ENCODE measurements around the gene KCNJ1.

Gene KCNJ1

GRCh38 chr11:128877726-128878125 is 10.6 kb upstream of the KCNJ1 start:
- POLR2A ChIA-PET: no interaction called here
- CTCF ChIA-PET: interaction anchor here (5.0 kb wide), 1 partner anchor 78 kb away, joined by 30 read pairs; no protein-coding TSS in a partner anchor
- DNase-seq (ENCODE audit: extremely low spot score): no peak
- TF ChIP-seq CTCF (IDR thresholded peaks at IDR 0.05; ENCODE audit: control extremely low read depth, extremely low read depth, low read depth, missing control alignments): no peak

GRCh38 chr11:128876133-128876650 is 9.1 kb upstream of the KCNJ1 start:
- DNase-seq (ENCODE audit: extremely low spot score): no peak
- ChIA-PET CTCF (interaction anchor here (2.2 kb wide), 1 partner anchor 81 kb away, joined by 8 read pairs; no protein-coding TSS in a partner anchor), POLR2A (no interaction called here)
- TF ChIP-seq CTCF (IDR thresholded peaks at IDR 0.05; ENCODE audit: control extremely low read depth, extremely low read depth, low read depth, missing control alignments): no peak

- no peak for TF ChIP-seq CTCF (IDR thresholded peaks at IDR 0.05; ENCODE audit: control extremely low read depth, extremely low read depth, low read depth, missing control alignments)
- POLR2A ChIA-PET: no interaction called here
- no peak for DNase-seq (ENCODE audit: extremely low spot score)
- CTCF ChIA-PET: interaction anchor here (1.2 to 2.2 kb wide), 6 partner anchors 9 to 82 kb away, joined by 3 to 8 read pairs (median 4); no protein-coding TSS in a partner anchor
Observed at GRCh38 chr11:128874427-128874826, 7.3 kb upstream of the KCNJ1 start.

GRCh38 chr11:128872594-128872993 is 5.5 kb upstream of the KCNJ1 start:
- POLR2A ChIA-PET: no interaction called here
- no peak for TF ChIP-seq CTCF (IDR thresholded peaks at IDR 0.05; ENCODE audit: control extremely low read depth, extremely low read depth, low read depth, missing control alignments)
- no peak for DNase-seq (ENCODE audit: extremely low spot score)
- CTCF ChIA-PET: interaction anchor here (1.4 kb wide), 1 partner anchor 11 kb away, joined by 4 read pairs; no protein-coding TSS in a partner anchor

GRCh38 chr11:128872094-128872493 is 5.0 kb upstream of the KCNJ1 start:
- POLR2A ChIA-PET: no interaction called here
- CTCF ChIA-PET: interaction anchor here (1.4 kb wide), 1 partner anchor 12 kb away, joined by 4 read pairs; no protein-coding TSS in a partner anchor
- TF ChIP-seq CTCF (IDR thresholded peaks at IDR 0.05; ENCODE audit: control extremely low read depth, extremely low read depth, low read depth, missing control alignments): no peak
- DNase-seq (ENCODE audit: extremely low spot score): no peak

- TF ChIP-seq CTCF (IDR thresholded peaks at IDR 0.05; ENCODE audit: control extremely low read depth, extremely low read depth, low read depth, missing control alignments): no peak
- ChIA-PET POLR2A (no interaction called here), CTCF (no interaction called here)
- no peak for DNase-seq (ENCODE audit: extremely low spot score)
Observed at GRCh38 chr11:128871168-128871610, 4.1 kb upstream of the KCNJ1 start.
